ENCODE measurements around the gene SPPL2C. TPM values are rescaled to one million over a fixed set of nuclear protein-coding genes. Genes with fewer than 3 reads are reported as not detected.
A peak's percentile ranks its signal among the peaks of the same experiment; 100 is the strongest.

Gene SPPL2C
- total and polyA plus RNA-seq, 2 of the 13 experiments (the other 11 are each of a cell fraction or from before 2014, with no cell fraction given) = not detected

- TF ChIP-seq ZSCAN25 (CRISPR knock-in tag; IDR thresholded peaks at IDR 0.05) = peak; percentile 97
- TF ChIP-seq AFF4 (CRISPR knock-in tag; IDR thresholded peaks at IDR 0.05) = no peak
- no peak for TF ChIP-seq FOXK2 (IDR thresholded peaks at IDR 0.05)
- TF ChIP-seq MZF1 (CRISPR knock-in tag; IDR thresholded peaks at IDR 0.05; ENCODE audit: borderline replicate concordance) = no peak
- no peak; the same call in 1 of the 2 replicates for TF ChIP-seq ZNF83 (CRISPR knock-in tag; IDR thresholded peaks at IDR 0.05; ENCODE audit: borderline replicate concordance)
- TF ChIP-seq CENPX (CRISPR knock-in tag; IDR thresholded peaks at IDR 0.05) = no peak
- TF ChIP-seq, protein P1, sequence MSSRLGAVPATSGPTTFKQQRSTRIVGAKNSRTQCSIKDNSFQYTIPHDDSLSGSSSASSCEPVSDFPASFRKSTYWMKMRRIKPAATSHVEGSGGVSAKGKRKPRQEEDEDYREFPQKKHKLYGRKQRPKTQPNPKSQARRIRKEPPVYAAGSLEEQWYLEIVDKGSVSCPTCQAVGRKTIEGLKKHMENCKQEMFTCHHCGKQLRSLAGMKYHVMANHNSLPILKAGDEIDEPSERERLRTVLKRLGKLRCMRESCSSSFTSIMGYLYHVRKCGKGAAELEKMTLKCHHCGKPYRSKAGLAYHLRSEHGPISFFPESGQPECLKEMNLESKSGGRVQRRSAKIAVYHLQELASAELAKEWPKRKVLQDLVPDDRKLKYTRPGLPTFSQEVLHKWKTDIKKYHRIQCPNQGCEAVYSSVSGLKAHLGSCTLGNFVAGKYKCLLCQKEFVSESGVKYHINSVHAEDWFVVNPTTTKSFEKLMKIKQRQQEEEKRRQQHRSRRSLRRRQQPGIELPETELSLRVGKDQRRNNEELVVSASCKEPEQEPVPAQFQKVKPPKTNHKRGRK (CRISPR knock-in tag; IDR thresholded peaks at IDR 0.05) = no peak
- no peak; the same call in none of the 2 replicates for TF ChIP-seq ZNF891 (CRISPR knock-in tag; IDR thresholded peaks at IDR 0.05)
- TF ChIP-seq ZEB1 (IDR thresholded peaks at IDR 0.05; ENCODE audit: insufficient replicate concordance, low read depth) = no peak
- TF ChIP-seq NFE2L1 (CRISPR knock-in tag; IDR thresholded peaks at IDR 0.05; ENCODE audit: borderline replicate concordance) = no peak
- no peak for TF ChIP-seq ZNF816 (CRISPR knock-in tag; IDR thresholded peaks at IDR 0.05; ENCODE audit: borderline replicate concordance)
- 0 out of 2 replicates have a peak, but pooled peaks have one; percentile 33 for TF ChIP-seq KDM4B (CRISPR knock-in tag; IDR thresholded peaks at IDR 0.05)
- TF ChIP-seq TEAD2 (CRISPR knock-in tag; IDR thresholded peaks at IDR 0.05) = 0 out of 2 replicates have a peak, but pooled peaks have one; percentile 20
- no peak for TF ChIP-seq FOSL1 (CRISPR knock-in tag; IDR thresholded peaks at IDR 0.05; ENCODE audit: borderline replicate concordance)
- peak; percentile 74 for TF ChIP-seq YY1 (IDR thresholded peaks at IDR 0.05; ENCODE audit: insufficient read depth, insufficient replicate concordance, low read depth, low read length)
- TF ChIP-seq ZNF446 (CRISPR knock-in tag; IDR thresholded peaks at IDR 0.05) = no peak
- TF ChIP-seq JARID2 (CRISPR knock-in tag; IDR thresholded peaks at IDR 0.05; ENCODE audit: insufficient replicate concordance) = no peak
- no peak for TF ChIP-seq ZNF264 (CRISPR knock-in tag; IDR thresholded peaks at IDR 0.05)
- TF ChIP-seq, protein P2, sequence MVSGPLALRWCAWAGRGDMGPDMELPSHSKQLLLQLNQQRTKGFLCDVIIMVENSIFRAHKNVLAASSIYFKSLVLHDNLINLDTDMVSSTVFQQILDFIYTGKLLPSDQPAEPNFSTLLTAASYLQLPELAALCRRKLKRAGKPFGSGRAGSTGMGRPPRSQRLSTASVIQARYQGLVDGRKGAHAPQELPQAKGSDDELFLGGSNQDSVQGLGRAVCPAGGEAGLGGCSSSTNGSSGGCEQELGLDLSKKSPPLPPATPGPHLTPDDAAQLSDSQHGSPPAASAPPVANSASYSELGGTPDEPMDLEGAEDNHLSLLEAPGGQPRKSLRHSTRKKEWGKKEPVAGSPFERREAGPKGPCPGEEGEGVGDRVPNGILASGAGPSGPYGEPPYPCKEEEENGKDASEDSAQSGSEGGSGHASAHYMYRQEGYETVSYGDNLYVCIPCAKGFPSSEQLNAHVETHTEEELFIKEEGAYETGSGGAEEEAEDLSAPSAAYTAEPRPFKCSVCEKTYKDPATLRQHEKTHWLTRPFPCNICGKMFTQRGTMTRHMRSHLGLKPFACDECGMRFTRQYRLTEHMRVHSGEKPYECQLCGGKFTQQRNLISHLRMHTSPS (CRISPR knock-in tag; IDR thresholded peaks at IDR 0.05; ENCODE audit: low read depth) = no peak
- TF ChIP-seq, protein P3, sequence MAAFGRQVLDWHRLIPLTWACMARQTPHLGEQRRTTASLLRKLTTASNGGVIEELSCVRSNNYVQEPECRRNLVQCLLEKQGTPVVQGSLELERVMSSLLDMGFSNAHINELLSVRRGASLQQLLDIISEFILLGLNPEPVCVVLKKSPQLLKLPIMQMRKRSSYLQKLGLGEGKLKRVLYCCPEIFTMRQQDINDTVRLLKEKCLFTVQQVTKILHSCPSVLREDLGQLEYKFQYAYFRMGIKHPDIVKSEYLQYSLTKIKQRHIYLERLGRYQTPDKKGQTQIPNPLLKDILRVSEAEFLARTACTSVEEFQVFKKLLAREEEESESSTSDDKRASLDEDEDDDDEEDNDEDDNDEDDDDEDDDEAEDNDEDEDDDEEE (CRISPR knock-in tag; IDR thresholded peaks at IDR 0.05) = peak; percentile 14; the same call in 1 of the 2 replicates
- TF ChIP-seq KMT2A (CRISPR knock-in tag; IDR thresholded peaks at IDR 0.05) = peak; percentile 50; the same call in 1 of the 2 replicates
- no peak for TF ChIP-seq CC2D1A (CRISPR knock-in tag; IDR thresholded peaks at IDR 0.05)
These were observed 49.5 kb downstream of the SPPL2C start, which contains the start of gene MAPT (continued) for GRCh38 chr17:45894022-45894784.

Measured in HepG2 (cell line).